Mucosa of stomach (tissue), 1 donor: ENCODE data around the gene PFDN1.
"Not testable (repeated sequence)": the region's sequence is repeated elsewhere in the genome, so short reads cannot be mapped to it uniquely, and the experiment has no call there.

Experiments
- H3K27me3 ChIP-seq: one replicate; pipeline ENCODE4 v1.7.0; 2013; ENCODE audit warnings: mild to moderate bottlenecking, low read length; ENCODE audit not compliant: control insufficient read depth, insufficient read depth
- H3K36me3 ChIP-seq: one replicate; pipeline ENCODE4 v1.7.0; 2013; ENCODE audit warnings: low read length; ENCODE audit not compliant: control insufficient read depth, insufficient read depth
- H3K4me1 ChIP-seq: one replicate; pipeline ENCODE4 v1.7.0; 2013; ENCODE audit warnings: mild to moderate bottlenecking, low read length; ENCODE audit not compliant: control insufficient read depth, insufficient read depth
- H3K4me3 ChIP-seq: one replicate; pipeline ENCODE4 v1.7.0; 2013; ENCODE audit warnings: low read length
- H3K9ac ChIP-seq: one replicate; pipeline ENCODE4 v1.7.0; 2013; ENCODE audit warnings: mild to moderate bottlenecking, low read length, moderate library complexity
- H3K9me3 ChIP-seq: one replicate; pipeline ENCODE4 v1.7.0; 2013; ENCODE audit warnings: mild to moderate bottlenecking, low read length, moderate library complexity; ENCODE audit not compliant: control insufficient read depth
- donor health status: Pancreatic carcinoma.

The PFDN1 gene, protein sequence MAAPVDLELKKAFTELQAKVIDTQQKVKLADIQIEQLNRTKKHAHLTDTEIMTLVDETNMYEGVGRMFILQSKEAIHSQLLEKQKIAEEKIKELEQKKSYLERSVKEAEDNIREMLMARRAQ

DNA sequence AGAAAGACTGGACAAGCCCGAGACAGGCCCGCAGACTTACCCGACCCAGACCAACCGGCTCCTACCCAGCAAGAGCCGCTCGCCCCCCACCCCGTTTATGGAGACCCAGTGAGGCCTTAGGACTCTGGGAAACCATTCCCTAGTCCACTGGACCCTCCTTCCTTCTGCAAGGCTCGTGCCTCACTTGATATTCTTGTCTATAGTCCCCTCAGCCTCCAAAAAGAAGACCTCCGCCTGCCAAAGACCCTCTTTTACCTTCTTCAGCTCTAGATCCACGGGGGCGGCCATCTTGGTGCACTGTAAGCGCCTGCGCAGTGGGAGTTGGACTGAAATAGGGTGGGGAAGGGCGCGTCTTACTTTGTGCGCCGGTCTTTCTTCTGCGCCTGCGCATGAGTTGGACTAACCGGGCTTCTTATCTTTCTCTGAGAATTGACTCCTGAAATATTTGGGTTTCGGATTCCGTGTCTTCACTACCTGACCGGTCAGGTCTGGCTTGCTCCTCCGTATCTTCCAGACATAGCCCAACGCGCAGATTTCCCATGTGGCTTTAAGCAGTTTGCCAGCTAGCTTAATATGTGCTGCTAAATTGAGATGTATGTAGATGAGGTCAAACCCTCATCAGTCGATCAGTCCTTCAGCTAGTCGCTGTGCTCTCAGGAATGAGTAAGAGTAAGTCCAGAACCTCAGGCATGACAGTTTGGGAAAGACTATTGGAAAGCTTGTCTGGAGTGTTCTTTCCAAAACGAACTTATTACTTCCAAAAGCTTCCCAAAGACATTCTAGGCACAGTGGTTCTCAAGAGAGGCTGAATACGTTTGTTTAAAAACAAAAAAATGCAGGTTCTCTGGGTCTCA is at the start of gene PFDN1:
Gene PFDN1, minus strand, starts transcription at position 316 of the 854 bp plus-strand sequence. Its CDS starts 28 bp downstream, at position 288.
- peaks cover 8% of the 10 kb centered on the region for H3K4me1 ChIP-seq
- H3K4me3 ChIP-seq: peak within 1 kb of the TSS; percentile 96
- no peaks in the 10 kb centered on the region for H3K9me3 ChIP-seq
- no peaks in the 10 kb centered on the region for H3K36me3 ChIP-seq
- H3K27me3 ChIP-seq: no peaks in the 10 kb centered on the region
- peak within 1 kb of the TSS; percentile 98 for H3K9ac ChIP-seq

DNA sequence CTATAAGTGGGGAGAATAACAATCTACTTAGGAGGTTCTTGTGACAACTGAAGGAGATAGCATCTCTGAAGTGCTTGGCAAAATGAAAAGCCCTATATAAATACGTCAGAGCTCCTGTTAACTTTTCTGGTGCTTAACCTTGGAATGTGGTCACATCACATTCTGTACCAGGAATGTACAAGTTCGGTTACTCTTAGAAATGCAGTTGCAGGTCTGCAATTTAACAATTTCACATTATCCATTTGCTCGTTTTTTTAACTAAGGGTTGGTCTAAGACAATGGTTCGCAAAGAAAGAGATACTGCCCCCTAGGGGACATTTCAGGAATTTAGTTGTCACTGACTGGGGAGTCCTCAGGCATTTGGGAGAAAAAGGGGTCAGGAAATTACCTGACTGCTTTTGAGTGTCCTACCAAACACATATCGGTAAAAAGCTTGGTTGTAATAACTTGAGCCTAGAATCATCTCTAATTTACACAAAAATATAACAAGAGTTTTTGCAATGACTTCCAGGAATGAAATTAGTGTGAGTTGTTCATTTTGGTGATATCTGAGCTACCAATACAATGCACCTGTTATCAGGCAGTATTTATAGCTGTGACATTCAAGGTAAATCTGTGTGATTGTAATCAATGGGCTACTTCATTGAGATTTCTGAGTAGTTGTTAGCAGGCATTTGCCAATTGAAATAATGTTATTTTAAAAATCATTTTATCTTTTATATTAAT is 48.9 kb upstream of the PFDN1 start:
- Histone ChIP-seq H3K9ac (no peak overlapping the region), H3K27me3 (no peaks in the 10 kb centered on the region), H3K4me1 (peaks cover 55% of the 10 kb centered on the region), H3K4me3 (no peak overlapping the region), H3K9me3 (no peaks in the 10 kb centered on the region), H3K36me3 (no peaks in the 10 kb centered on the region)

DNA sequence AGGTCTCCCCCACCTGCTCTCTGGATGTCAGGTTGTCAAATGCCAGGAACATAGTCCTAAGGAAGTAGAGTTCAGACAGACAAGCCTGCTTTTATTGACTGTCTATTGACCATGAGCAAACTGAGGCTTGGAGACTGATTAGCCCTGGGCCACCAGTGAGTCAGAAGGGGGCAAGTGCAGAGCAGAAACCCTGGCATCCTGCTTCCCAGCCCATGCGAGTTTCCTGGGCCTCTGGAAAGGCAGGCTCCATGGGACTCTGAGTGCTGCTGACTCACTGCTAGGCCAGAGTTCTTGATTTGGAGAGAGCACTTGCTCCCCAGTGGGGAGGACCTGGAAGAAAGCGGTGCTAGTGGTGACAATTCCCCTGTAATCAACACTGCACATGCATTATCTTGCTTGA is 46.3 kb upstream of the PFDN1 start:
- Histone ChIP-seq H3K9ac (no peak overlapping the region), H3K4me3 (no peak overlapping the region), H3K4me1 (peaks cover 61% of the 10 kb centered on the region), H3K36me3 (peaks cover 3% of the 10 kb centered on the region), H3K27me3 (no peaks in the 10 kb centered on the region), H3K9me3 (no peaks in the 10 kb centered on the region)

DNA sequence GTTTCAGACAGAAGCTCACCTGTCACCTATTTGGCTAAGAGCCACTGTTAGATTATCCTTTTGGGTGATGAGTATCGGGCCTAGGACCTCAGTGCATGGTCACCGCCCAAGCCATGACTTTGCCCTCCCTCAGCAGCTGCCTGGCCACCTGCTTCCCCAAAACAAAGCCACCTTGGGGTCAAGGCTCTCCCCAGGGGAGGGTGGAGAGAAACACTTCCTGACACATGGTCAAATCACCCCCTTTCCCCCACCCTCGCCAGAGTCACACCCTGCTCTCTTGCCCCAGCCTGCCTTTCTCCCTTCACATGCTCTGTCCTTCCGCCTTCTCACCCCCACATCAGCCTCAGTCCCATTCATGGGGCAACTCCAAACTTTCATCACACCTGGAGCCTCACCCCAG is 45.2 kb upstream of the PFDN1 start:
- H3K27me3 ChIP-seq: no peaks in the 10 kb centered on the region
- no peak overlapping the region for H3K4me3 ChIP-seq
- H3K36me3 ChIP-seq: peaks cover 3% of the 10 kb centered on the region
- H3K4me1 ChIP-seq: peaks cover 63% of the 10 kb centered on the region
- peak overlapping the region; percentile 33 for H3K9ac ChIP-seq
- H3K9me3 ChIP-seq: no peaks in the 10 kb centered on the region

DNA sequence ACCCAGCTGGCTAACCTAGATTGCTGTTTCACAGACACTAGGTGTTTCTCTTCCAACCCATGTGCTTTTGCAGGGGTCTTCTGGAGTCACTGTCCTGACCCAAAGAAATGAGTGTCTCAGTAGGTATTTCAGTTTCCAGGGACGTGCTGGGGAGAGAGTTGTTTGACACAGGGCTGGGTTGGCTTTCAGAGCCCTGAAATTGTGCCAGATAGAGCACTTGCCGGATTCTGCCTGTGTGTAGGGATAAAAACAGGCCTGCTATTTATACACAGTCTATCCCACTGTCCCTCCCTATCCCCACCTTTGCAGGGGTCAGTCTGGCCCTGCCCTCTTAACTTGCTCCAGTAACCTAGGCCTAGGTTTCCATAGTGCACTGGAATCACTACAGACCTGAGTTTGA is 44.5 kb upstream of the PFDN1 start:
- no peaks in the 10 kb centered on the region for H3K27me3 ChIP-seq
- H3K4me1 ChIP-seq: peaks cover 70% of the 10 kb centered on the region
- no peak overlapping the region for H3K4me3 ChIP-seq
- H3K36me3 ChIP-seq: peaks cover 5% of the 10 kb centered on the region
- H3K9me3 ChIP-seq: no peaks in the 10 kb centered on the region
- peak overlapping the region; percentile 62 for H3K9ac ChIP-seq

DNA sequence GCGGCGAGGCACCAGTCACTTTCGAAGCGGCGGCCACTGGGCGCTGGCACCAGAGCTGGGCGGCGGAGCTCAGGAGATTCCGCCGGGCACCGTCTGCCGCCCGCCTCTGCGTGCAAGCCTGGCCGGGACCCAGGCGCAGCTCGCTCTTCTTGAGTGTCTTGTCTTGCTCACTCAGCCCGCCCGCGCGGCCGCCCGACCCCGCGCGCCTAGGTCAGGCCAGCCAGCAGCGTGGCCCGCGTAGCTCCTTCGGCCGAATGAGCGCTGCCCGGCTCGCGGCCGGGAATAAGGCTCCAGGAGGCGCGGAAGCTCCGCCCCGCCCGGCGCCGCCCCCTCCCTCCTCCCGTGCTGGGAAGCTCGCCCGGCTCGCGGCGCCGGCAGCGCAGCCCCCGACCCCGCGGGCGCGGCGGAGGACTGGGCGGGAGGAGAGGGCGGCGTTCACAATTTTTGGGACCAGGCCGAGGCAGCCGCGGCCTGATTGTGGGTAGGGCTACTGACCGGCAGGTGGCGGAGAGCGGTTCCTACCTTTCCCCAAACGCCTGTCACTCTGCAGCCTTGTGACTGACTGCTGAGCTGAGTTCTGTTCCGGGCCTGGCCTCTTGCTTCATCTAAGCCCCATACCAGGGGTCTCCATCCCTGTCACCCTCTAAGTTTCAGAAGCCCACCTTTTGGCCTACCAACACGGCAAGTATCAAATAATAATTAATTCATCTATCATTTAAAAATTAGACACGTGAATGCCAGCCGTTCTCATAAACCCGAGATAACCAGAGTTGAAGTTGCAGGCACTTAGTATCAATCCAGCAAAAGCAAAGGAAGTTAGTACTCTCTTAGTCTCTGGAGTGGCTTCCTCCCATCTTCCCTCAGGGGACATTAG is 43.7 kb upstream of the PFDN1 start, which contains the start of gene HBEGF:
Gene HBEGF, minus strand, starts transcription at position 256 of the 874 bp plus-strand sequence. CDS start 275 bp downstream, outside the sequence.
- Histone ChIP-seq H3K36me3 (peaks cover 11% of the 10 kb centered on the region), H3K4me1 (peaks cover 71% of the 10 kb centered on the region), H3K9ac (peak within 1 kb of the TSS; percentile 62), H3K27me3 (no peaks in the 10 kb centered on the region), H3K4me3 (peak within 1 kb of the TSS; percentile 65), H3K9me3 (no peaks in the 10 kb centered on the region)

DNA sequence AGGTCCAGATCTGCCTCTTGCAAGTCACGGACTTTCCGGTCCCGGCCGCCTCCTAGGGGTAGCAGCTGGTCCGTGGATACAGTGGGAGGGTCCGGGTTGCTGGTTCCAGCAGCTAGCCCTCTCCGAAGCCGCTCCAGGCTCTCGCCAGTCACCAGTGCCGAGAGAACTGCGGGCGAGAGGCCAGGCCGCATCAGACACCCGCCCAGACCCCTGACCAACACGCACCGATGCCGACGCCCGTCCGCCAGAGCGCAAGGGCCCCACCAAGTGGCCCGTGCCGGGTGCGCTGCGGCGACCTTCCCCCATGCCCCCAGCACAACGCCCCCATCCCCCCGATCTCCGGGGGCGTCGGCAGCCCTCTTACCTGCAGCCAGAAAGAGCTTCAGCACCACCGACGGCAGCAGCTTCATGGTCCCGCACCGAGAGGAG is 43.0 kb upstream of the PFDN1 start:
- Histone ChIP-seq H3K4me3 (peak overlapping the region; percentile 65), H3K27me3 (no peaks in the 10 kb centered on the region), H3K9ac (peak overlapping the region; percentile 62), H3K36me3 (peaks cover 11% of the 10 kb centered on the region), H3K9me3 (no peaks in the 10 kb centered on the region), H3K4me1 (peaks cover 70% of the 10 kb centered on the region)

DNA sequence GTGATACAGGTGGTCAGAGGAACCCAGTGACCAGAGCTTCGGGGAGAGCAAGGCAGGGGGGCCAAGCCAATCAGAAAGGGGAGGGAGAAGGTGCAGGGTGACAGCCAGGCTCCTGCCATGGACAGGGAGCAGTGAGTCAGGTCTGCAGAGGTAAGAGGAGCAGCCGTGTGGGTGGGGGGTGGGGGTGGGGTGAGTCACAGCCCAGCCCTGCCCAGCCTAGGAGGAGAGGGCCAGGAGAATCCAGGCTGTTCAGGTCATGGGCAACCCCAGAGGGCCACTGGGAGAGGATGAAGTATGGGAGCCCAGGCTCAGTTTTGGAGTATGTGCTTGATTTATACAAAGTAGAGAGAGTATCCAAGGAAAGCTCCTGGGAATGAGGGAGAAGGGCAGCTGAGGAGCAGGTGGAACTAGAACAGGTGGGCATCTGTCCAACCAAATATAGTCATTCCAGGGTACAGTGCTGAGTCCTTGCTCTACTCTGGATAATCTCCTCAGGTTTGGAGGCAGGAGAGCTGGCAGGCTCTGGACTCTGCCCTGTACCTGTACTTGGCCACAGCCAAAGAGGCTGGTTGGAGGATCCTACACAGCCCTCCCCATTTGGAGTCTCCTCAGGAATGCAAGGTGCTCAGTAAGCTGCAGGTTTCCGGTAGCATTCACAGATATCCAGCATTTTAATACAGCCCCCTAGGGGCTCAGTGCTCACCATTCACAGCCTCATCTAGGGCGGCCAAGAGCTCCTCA is 42.0 kb upstream of the PFDN1 start:
- peaks cover 73% of the 10 kb centered on the region for H3K4me1 ChIP-seq
- H3K9me3 ChIP-seq: no peaks in the 10 kb centered on the region
- H3K9ac ChIP-seq: peak overlapping the region; percentile 62
- peak overlapping the region; percentile 65 for H3K4me3 ChIP-seq
- no peaks in the 10 kb centered on the region for H3K27me3 ChIP-seq
- peaks cover 11% of the 10 kb centered on the region for H3K36me3 ChIP-seq

DNA sequence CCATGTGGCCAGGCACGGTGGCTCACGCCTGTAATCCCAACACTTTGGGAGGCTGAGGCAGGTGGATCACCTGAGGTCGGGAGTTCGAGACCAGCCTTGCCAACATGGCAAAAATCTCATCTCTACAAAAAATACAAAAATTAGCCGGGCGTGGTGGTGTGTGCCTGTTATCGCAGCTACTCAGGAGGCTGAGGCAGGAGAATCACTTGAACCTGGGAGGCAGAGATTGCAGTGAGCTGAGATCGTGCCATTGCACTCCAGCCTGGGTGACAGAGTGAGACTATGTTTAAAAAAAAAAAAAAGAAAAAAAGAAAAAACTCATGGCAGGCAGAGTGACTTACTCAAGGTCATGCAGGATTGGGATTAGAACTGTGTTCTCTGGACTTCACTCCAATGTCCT is 40.9 kb upstream of the PFDN1 start:
- H3K4me1 ChIP-seq: peaks cover 64% of the 10 kb centered on the region
- H3K9ac ChIP-seq, H3K4me3 ChIP-seq, H3K9me3 ChIP-seq, H3K27me3 ChIP-seq: not testable (repeated sequence)
- H3K36me3 ChIP-seq: peaks cover 11% of the 10 kb centered on the region

DNA sequence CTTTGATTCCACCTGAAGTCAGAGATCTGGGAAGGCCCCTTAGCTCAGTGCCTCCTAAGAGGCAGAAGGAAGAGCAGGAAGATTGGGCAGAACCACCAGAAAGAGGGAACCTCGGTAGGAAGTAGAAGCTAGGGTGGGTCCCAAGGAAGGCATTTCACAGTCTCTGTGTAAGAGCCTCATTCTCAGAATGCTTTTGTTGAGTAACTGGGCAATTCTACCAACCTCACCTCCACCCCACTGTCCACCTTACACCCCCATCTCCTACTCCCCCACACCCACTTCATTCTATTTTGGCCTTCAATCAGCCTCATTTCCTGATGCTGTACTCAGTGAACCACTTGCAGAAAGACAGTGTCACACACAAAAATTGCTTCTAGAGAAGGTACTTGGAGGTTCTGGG is 40.0 kb upstream of the PFDN1 start:
- H3K9ac ChIP-seq: no peak overlapping the region
- peaks cover 13% of the 10 kb centered on the region for H3K36me3 ChIP-seq
- peaks cover 54% of the 10 kb centered on the region for H3K4me1 ChIP-seq
- H3K9me3 ChIP-seq: no peaks in the 10 kb centered on the region
- H3K4me3 ChIP-seq: no peak overlapping the region
- H3K27me3 ChIP-seq: no peaks in the 10 kb centered on the region

DNA sequence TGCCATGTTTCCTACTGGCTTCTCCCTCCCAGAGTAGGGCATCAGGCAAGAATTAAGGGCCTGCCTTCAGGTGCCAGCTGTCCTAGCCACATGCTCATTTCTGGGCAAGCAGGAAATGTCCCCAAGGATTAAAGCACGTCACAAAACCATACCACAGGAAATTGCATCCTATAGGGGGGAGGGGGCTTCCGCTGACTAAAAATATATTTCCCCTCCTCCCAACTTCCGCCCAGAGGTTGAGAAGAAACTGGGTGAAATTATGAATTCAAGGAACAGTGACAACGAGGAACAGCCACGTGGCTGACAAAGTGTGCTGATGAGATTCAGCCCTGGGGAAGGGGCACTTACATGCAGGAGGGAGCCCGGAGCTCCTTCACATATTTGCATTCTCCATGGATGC is 39.4 kb upstream of the PFDN1 start:
- H3K9me3 ChIP-seq: no peaks in the 10 kb centered on the region
- H3K27me3 ChIP-seq: no peaks in the 10 kb centered on the region
- H3K9ac ChIP-seq: no peak overlapping the region
- no peak overlapping the region for H3K4me3 ChIP-seq
- H3K36me3 ChIP-seq: peaks cover 19% of the 10 kb centered on the region
- H3K4me1 ChIP-seq: peaks cover 53% of the 10 kb centered on the region
